Measurements from ENCODE around the gene ING5.

The ING5 gene

GRCh38 chr2:241773511-241774418 lies 71.9 kb downstream of the ING5 start:
- Histone ChIP-seq H3K27ac (ENCODE audit: low read depth, low read length, poor library complexity, severe bottlenecking) (no peak overlapping the region), H3K36me3 (ENCODE audit: insufficient read depth, low read length) (no peaks in the 10 kb centered on the region; the same call in 1 of the 2 replicates), H3K9me2 (ENCODE audit: low read depth, low read length) (no peaks in the 10 kb centered on the region), H3K9ac (ENCODE audit: low read length) (no peak overlapping the region), H2AFZ (ENCODE audit: low read length) (no peak overlapping the region), H3K4me1 (ENCODE audit: insufficient read depth, low read length, severe bottlenecking) (peaks cover 6% of the 10 kb centered on the region), H3K27me3 (ENCODE audit: insufficient read depth, low read length) (peaks cover 5% of the 10 kb centered on the region), H3K4me2 (ENCODE audit: low read length) (no peak overlapping the region), H3K4me3 (ENCODE audit: low read depth, low read length, poor library complexity, severe bottlenecking) (no peak overlapping the region), H3K9me3 (ENCODE audit: low read length) (no peaks in the 10 kb centered on the region), H3K79me2 (ENCODE audit: insufficient read depth, low read length) (no peaks in the 10 kb centered on the region), H3F3A (ENCODE audit: insufficient read depth, low read length) (no peaks in the 10 kb centered on the region), H4K20me1 (ENCODE audit: insufficient read depth, low read length) (no peaks in the 10 kb centered on the region)
- TF ChIP-seq EZH2 (IDR thresholded peaks at IDR 0.05; ENCODE audit: borderline replicate concordance, low read length) (no peak), CTCF (IDR thresholded peaks at IDR 0.05; ENCODE audit: low read length) (no peak)

- Histone ChIP-seq H3K4me1 (ENCODE audit: insufficient read depth, low read length, severe bottlenecking) (peaks cover 6% of the 10 kb centered on the region), H3K4me3 (ENCODE audit: low read depth, low read length, poor library complexity, severe bottlenecking) (no peak overlapping the region), H3K9ac (ENCODE audit: low read length) (no peak overlapping the region)
These were observed 72.8 kb downstream of the ING5 start for GRCh38 chr2:241774419-241775222.

More at GRCh38 chr2:241774419-241775222, 72.8 kb downstream of the ING5 start:
- no peaks in the 10 kb centered on the region for H3K9me3 ChIP-seq (ENCODE audit: low read length)
- no peak overlapping the region for H3K27ac ChIP-seq (ENCODE audit: low read depth, low read length, poor library complexity, severe bottlenecking)
- peaks cover 5% of the 10 kb centered on the region for H3K27me3 ChIP-seq (ENCODE audit: insufficient read depth, low read length)
- no peaks in the 10 kb centered on the region for H4K20me1 ChIP-seq (ENCODE audit: insufficient read depth, low read length)
- no peaks in the 10 kb centered on the region for H3K9me2 ChIP-seq (ENCODE audit: low read depth, low read length)
- H3K36me3 ChIP-seq (ENCODE audit: insufficient read depth, low read length), result no peaks in the 10 kb centered on the region
- H3K79me2 ChIP-seq (ENCODE audit: insufficient read depth, low read length), result no peaks in the 10 kb centered on the region
- no peak overlapping the region for H2AFZ ChIP-seq (ENCODE audit: low read length)
- no peaks in the 10 kb centered on the region for H3F3A ChIP-seq (ENCODE audit: insufficient read depth, low read length)
- no peak overlapping the region for H3K4me2 ChIP-seq (ENCODE audit: low read length)
- TF ChIP-seq CTCF (IDR thresholded peaks at IDR 0.05; ENCODE audit: low read length) (no peak), EZH2 (IDR thresholded peaks at IDR 0.05; ENCODE audit: borderline replicate concordance, low read length) (no peak)
